GM21423 (cell line): ENCODE data around the gene PLPPR4.

ENCODE experiments used
- ATAC-seq: cut with Tn5 transposase; IDR thresholded peaks from one replicate; pipeline ENCODE4 v1.9.1; 2021; ENCODE audit warnings: mild to moderate bottlenecking, moderate library complexity; ENCODE audit not compliant: unreplicated experiment

PLPPR4 gene

DNA sequence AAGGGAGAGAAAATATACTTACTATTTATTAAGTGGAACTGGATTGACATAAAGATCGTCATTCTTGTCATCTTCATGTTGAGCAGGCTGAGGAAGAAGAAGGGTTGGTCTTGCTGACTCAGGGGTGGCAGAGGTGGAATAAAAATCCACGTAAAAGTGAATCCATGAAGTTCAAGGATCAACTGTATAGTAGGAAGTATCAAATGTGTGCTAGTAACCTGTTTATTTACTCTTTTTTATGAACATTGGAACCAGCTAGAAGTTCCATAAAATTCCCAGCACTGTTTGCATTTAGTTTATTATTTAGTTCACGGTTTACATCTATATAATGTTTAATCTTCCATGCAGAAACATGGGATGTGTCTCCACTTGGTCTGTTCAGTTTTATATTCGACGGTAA is 70.7 kb downstream of the PLPPR4 start:
- ATAC-seq = no peak

- ATAC-seq = no peak
Measured at GRCh38 chr1:99347041-99347684, 82.9 kb downstream of the PLPPR4 start.

DNA sequence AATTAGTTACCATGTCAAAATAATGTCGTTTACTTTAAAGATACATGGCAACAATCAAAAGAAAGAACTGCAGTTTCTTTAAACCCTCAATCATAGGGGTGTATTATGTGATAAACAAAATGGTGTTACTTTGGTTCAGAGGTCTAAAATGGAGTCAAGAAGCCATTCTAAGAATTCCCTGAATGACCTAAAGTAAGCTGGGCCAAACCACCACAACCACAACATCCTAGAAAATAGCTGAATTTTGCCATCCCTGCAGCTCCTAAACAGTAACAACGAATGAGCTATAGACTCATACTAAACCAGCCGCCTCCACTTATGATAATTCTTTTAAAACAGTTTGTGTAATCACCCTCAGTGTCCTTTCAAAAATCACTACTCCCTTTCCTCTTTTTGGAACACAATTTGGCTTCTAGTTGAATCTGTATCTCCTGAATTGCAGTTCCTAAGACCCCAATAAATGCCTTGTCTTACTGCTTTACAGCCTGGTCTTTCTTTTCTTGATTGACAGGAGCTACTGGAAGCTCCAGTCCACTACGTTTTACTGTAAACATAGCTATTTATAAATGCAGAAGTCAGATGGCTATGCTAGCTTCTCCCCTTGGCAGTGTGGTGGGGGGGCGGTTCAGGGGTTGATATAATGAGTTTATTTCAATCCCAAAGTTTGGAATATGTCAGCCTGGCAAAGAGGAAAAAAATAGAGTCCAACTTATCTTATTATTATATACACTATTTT is 84.3 kb downstream of the PLPPR4 start:
- ATAC-seq = no peak

DNA sequence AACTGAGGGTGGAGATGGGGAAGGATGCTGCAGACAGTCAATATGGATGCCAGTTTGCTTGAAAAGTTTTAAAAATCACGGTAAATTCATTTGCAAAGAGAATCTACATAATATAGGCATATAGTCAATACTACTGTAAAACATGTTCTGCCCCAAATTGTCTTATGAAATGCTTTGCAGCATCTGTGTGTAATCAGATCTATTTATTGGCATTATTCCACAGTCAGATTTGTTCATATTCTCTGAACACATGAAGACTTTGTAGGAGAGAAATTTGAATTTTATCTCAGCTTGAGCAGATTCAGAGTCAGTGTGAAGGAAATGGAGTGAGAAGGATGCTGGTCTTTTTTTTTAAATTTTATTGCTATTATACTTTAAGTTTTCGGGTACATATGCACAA is 88.5 kb downstream of the PLPPR4 start:
- no peak for ATAC-seq

- ATAC-seq = no peak
Measured at GRCh38 chr1:99358770-99359169, 94.5 kb downstream of the PLPPR4 start.
